ENCODE data around the gene PTX3.

- TF ChIP-seq CTCF (IDR thresholded peaks at IDR 0.05) (no peak), POLR2A (IDR thresholded peaks at IDR 0.05) (no peak)
These were observed 43.5 kb upstream of the PTX3 start for GRCh38 chr3:157393113-157393512.

Measured in heart left ventricle (tissue), 13 donors.